Stimulated activated CD8-positive, alpha-beta memory T cell treated with anti-CD3 and anti-CD28 coated beads, Interleukin-12 subunit alpha, Interleukin-12 subunit beta, amount 100 ng/mL, for 24 hours (primary cell): ENCODE data around the gene MBTD1.
"Not testable (repeated sequence)": the region's sequence is repeated elsewhere in the genome, so short reads cannot be mapped to it uniquely, and the experiment has no call there.

ENCODE experiments used
- DNase-seq: peaks from one replicate; pipeline ENCODE4 v3.0.0-alpha.2; 2020; ENCODE audit errors: extremely low read depth

MBTD1 gene

DNA sequence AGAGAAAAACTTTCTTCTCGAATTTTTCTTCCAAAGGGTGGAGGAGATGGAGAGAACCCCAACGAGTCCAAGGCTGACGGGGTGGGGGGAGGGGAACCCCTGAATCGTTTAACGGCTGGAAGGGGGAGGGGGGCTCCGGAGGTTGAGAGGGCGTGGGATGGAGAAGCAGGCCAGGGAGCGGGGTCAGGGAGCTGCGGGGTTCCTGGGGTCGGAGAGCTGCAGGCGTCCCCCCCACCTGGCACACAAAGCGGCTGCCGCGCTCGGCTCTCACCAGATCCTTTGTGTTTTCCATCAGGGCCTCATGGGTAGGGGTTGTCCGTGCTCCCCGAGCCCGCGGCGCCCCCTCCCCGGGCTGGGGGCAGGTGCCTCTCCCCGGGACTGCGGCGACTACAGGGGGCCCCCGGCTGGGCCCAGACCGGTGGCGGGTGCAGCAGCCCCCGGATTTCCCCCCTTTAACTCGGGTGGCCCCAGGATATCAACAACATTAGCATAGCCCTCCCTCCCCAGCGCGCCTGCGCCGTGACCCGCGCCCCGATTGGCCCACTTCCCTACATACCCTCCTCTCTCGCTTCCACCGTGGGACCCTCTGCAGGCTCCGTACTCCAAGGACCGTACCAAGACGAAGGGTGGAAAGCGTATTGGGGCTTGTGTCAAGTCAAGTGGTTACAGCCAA is at the start of gene MBTD1:
Gene MBTD1, minus strand, starts transcription at position 486 of the 673 bp plus-strand sequence. CDS start 34,888 bp downstream, outside the sequence.
- DNase-seq: peak; percentile 87

DNA sequence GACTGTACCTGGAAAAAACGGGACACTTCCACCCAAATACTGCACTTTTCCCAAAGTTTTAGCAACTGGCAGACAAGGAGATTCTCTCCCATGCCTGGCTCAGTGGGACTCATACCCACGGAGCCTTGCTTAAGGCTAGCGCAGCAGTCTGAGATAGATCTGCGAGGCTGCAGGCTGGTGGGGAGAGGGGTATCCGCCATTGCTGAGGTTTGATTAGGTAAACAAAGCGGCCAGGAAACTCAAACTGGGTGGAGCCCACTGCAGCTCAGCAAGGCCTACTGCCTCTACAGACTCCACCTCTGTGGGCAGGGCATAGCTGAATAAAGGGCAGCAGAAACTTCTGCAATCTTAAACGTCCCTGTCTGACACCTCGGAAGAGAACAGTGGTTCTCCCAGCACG is 45.3 kb upstream of the MBTD1 start:
- DNase-seq: no peak

DNA sequence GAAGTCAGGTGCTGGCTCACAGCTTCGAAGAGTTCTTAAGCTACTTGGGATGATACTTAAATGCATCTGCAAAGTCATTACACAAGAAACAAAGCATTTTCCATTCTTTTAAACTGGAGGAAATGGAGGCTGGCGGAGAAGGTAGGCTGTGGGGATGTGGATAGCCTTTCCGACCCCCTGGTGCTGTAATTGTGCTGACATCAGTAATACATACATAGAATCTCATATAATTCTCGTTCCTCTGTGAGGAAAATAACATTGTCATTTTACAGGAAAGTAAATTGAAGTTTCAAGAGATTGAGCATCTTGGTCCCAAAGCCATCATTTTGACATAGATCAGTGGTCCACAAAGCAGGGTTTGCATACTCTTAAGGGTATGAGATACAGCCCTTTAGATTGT is 40.0 kb upstream of the MBTD1 start:
- DNase-seq: no peak

DNA sequence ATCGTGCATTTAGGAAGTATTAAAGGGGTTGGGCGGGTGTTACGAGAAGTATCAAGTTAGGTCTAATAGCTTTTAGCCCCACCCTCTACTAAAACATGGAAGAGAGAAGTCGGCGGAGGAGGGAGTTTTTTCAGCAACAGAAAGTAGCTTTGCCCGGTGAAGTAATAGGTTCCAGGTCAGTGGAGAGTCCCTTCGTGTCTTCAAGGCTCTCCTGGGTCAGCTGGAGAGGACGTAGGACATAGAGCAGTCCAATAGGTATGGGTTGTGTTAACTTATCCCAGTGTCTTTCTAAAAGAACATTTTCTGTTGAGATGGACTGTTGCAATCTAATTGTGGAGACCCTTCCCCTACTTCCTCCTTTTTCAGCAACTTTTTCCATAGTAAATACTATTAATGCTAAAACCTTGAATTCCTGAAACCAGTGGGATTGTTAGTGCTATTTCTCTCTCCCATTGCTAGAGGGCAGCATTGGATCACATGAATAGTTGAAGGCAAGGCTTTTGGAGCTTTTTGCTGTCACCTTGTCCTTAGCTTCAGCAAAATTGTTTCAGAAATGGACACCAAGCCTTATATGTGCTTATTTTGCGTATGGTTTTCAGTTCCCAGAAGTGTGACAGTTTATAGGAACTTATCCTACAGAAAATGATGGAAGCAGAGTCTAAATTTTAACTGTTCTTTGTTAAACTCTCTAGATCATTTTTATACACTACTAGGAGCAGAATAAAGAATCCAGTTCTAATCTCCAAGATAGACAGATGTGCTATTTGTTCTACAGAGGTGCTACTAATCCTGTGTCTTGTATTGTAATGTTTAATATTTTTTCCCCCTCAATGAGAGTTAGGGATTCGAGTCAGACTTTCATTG is 38.9 kb upstream of the MBTD1 start:
- no peak for DNase-seq

DNA sequence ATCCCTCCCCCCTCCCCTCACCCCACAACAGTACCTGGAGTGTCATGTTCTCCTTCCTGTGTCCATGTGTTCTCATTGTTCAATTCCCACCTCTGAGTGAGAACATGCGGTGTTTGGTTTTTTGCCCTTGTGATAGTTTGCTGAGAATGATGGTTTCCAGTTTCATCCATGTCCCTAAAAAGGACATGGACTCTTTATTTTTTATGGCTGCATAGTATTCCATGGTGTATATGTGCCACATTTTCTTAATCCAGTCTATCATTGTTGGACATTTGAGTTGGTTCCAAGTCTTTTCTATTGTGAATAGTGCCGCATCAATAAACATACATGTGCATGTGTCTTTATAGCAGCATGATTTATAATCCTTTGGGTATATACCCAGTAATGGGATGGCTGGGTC is 34.5 kb upstream of the MBTD1 start:
- DNase-seq: not testable (repeated sequence)

DNA sequence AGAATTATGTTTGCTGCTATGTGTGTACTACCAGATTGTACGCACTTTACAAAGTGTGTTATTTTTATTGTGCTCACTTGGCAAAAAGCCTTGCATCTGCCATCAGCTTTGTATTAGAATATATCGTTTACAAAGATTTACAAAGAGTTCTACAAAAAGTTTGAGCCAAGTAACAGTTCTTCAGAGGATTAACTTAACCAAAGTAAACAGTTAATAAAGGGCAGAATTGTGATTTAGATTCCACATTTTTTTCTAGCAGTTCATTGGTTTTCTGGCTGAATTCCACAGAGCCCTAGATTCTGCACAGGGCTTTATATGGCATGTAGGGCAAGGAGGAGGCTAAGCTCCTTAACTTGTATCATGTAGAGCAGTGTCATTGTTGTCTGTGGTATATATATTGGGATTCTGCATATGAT is 29.9 kb upstream of the MBTD1 start:
- DNase-seq: no peak

DNA sequence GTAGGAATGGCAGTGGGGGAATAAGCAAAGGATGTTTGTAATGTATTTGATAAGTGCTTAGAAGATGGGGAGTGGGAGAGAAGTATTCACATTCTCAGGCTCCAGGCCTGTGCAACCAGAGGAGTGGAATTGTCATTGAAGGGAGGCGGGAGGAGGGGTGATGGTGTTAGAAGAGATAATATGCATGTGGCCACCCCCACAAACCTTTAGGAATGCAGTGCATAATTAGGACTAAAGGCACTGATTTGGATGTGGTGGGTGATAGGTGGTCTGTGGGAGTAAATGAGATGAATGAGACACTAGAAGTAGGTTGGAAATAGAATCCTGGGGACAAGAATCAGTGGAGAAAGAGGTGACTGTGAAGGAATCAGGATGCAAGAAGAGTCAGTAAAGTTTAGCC is 27.6 kb upstream of the MBTD1 start:
- no peak for DNase-seq

DNA sequence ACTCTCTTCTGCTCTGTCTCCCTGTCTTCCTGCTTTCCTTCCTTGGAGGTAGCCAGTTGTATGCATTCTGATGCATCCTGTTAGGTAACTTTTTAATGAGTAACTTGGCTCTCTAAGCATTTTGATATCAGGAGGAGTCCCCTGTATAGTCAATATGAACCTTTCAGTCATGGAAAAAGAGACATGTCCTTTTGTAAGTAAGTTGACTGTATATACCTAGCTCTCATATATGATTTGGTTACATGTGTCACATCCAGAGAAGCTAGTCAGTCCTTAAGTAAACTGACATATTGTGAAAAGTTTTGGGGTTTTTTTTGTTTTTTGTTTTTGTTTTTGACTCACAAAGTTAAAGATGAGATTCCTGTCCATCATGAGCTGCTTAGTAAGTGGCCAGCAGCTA is 19.3 kb upstream of the MBTD1 start:
- no peak for DNase-seq

DNA sequence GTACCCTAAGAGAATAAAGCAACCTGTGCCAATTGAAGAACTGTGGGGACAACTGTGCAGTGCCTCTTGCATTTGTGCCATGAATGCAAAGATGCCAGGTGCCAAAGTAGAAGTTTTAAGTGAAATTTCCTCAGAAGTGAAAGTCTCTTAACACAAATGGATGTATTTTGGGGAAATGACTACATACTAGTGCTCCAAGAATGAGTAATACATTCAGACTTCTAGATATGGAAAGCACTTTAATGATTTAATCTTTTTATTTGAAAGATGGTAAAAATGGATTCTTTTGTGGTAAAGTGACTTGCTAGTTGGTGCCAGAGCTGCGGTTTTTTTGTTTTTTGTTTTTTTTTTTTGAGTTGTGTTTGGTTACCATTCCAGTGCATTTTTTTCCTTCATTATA is 15.5 kb upstream of the MBTD1 start:
- DNase-seq: no peak

DNA sequence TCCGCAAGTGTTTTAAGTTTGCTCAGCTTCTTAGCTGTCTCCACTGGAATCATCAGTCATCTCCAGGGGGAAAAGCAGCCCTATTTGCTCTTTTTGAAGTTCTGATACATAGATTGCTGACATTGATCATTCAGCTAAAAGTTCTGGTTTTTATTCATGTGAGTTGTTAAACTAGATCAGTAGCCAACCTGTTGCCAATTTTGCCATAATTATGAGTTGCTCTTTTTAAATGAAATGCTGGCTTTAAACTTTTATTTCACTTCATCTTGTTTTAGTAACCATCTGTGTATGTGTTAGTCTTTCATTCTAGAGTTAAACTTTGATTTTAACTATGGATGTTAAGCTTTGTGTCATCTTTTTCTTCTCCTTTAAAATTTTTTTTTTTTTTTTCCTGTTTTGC is 13.0 kb upstream of the MBTD1 start:
- DNase-seq: no peak

DNA sequence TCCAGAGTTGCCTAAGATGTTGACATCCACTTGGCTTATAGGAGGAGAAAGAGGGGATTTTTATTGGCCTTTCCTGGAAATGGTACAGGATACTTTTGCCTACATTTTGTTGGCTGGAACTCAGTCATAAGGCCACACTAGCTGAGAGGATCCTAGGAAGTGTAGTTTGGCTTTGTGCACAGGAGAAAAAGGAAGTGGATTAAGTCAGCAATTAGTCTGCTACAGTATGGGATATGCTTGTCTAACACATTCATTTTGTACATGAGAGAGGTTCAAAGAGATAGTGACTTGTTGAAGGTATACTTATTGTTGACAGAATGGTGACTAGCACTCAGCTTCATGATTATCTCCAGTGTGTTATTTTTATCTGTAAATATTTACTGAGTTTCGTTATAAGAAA is 10.8 kb upstream of the MBTD1 start:
- no peak for DNase-seq

DNA sequence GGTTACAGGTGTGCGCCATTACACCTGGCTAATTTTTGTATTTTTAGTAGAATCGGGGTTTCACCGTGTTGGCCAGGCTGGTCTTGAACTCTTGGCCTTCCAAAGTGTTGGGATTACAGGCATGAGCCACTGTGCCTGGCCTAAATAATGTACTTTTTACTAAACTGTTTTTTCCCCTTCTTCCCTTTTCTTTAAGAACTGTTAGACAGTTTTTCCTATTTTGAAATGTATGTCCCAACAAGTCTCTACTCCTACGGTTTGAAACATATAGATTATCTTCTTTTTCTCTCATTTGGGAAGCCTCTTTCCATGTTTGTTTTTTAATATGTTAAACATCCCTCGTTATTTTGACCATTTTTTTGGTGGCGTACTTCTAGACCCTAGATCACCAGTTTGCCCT is 10.1 kb upstream of the MBTD1 start:
- no peak for DNase-seq

DNA sequence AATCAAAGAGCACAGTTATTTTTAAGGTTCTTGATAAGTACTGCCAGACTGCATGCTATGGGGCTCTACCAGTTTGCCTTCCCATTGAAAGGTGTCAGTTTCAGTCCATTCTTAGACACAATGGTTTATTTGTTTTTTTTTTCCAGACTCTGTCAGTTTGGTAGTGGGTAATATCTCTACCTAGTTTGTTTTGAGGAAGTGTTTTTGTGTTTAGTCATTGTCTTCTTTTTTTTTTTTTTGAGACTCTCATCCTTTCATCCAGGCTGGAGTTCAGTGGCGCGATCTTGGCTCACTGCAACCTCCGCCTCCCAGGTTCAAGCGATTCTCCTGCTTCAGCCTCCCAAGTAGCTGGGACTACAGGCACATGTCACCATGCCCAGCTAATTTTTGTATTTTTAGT is 4.6 kb upstream of the MBTD1 start:
- DNase-seq: not testable (repeated sequence)

DNA sequence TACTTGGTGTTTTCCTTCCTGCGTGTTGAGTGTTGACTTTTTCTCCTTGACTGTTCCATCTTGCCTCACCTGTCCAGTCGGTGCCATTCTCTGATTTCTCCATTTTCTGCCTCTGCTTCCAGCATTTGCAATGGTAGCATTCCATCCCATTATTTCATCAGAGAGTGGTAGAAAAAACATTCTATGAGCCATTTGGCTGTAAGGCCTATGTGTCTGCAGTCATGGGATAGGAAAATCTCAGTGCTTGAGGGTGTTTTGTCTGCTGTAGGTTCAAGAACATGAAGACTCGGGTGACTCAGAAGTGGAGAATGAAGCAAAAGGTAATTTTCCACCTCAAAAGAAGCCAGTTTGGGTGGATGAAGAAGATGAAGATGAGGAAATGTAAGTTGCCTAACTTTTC is 3.2 kb upstream of the MBTD1 start:
- DNase-seq: no peak

DNA sequence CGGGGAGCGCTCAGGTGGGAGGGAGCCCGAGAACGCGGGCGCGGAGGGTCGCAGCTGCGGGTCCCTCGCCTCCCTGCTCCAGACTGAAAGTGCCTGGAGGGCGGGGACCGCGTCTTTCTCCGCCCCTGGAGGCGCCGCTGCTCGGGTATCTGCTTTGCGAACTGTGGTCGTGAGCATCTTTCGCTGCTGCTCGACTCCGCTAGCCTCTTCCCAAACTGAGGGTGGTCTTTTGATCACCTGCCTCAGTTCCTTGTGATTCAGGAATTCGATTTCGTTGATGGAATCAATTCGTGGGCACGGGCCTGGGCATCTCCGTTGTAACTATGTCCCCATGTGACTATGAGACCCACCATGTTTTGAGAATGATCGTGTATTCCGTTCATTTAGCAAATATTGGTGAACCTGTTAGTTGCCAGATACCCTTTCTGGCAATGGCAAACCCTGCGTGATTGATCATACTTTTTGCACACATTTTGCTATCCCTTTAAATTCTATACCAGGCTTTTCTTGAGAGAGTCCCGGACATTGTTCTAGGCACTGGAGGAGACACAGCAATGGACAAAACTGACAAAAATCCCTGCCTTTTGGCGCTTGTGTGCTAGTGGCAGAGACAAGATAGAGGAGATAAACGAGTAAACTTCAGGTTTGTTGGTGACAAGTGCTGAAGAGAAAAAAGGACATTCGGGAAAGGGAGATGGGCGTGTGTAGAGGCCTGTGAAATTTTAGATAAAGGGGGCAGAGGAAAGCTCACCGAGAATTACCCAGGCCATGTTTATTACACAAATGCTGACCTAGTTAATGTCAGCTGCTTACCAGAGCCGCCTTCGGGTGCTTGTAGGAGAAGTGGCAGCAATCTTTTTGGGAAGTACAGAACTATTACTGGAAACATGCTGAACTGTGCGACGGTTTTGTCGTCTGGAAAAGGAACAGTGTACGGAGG is 1.4 kb upstream of the MBTD1 start:
- DNase-seq: no peak

DNA sequence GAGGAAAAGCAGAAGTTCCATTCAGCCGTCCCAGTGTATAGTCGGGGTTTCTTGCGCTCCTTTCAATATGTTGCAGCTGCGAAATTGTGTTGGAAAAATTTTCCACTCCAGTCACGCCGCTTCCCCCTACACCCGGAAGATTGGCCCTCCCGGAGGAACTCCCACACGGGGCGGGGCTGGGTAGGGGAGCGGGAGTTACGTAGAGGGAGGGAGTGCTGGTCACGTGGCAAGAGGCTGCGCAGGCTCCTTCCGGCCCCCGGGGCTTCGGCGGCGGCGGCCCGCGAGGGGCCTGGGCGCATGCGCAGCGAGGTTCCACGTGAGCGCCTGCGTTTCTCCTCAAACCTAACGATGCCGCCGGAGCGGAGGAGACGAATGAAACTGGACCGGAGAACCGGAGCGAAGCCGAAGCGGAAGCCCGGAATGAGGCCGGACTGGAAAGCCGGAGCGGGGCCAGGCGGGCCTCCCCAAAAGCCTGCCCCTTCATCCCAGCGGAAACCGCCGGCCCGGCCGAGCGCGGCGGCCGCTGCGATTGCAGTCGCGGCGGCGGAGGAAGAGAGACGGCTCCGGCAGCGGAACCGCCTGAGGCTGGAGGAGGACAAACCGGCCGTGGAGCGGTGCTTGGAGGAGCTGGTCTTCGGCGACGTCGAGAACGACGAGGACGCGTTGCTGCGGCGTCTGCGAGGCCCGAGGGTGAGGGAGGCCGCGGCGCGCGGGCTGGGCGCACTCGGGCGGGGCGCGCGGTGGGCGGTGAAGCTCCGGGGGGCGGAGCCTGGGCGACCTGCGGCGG is 581 bp upstream of the MBTD1 start, which contains the start of gene UTP18:
Gene UTP18, plus strand, starts transcription at position 310 of the 787 bp plus-strand sequence. Its CDS starts 39 bp downstream, at position 349.
- DNase-seq: peak; percentile 94

DNA sequence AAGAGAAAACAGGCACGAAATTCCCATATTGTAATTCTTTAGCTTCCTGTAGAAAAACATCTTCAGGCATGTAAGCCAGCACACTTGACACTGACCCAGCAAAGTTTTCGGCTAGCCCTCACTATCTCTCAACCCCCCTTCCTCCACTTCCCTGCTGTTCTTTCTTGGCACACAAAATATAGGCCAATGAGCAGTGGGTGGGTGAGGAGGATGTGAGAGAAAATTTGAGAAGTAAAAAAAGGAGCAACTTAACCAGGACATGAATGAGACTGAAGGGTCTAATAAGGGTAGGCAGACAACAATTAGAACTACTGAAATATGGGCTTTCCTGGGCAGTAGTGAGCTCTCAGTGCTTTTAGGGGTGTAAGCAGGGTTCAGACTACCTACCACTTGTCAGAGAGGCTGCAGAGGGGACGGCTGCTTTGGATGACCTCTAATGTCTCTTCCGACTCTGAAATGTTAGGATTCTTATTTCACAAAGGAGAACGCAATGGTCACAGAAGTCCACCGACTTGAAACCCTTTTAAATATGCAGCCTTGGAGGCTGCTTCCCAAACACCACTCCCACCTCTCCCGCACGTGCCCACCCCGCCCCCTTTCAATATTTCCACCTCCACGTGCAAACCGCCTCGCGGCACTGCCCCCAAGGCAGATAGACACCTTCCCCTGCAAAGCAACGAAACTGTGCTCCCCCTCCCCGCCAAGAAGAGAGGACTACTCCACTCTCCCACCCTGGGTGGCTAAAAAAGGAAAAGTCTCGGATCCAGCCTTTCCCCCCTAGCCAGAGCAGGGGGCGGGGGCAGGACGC is 889 bp downstream of the MBTD1 start:
- no peak for DNase-seq

DNA sequence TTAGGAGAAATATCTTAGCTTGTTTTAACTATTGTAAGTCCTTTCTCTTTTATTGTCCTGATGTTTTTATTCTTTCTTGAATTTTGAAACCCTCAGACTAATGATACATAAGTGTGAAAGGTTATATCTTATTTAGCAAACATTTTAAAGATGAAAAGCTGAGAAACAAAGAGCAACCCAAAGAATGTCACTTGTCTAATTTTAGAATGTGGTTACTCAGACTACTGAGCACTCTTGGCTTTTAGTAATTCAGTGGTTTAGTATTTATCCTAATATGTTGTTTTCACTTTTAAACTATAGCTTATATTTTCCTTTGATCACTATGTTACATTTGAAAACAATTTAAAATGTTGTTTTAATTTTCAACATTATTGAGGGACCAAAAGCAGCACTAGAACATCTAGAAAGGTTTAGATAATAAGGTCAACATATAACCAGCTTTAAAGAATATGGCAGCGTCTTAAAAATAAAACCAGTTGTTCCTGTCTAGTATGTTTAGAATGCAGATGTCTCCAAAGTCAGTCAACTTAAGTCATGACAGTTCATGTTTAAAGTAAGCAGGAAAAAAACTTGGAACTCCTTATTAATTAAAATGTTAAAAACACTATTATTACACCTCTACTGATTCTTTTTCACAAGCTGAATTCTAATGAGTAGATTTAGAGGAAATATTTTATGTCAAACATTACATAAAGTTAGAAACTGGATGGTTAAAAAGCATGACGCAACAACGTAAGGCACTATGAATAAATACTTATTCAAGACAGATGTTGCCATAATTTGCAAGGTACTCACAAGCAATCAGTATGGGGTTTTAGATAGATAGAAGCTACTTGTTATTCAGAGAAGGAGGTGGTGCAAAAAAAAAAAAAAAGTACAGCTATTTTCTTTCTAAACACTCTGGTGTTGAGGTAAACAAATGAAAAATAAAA is 2.4 kb downstream of the MBTD1 start:
- DNase-seq: no peak

DNA sequence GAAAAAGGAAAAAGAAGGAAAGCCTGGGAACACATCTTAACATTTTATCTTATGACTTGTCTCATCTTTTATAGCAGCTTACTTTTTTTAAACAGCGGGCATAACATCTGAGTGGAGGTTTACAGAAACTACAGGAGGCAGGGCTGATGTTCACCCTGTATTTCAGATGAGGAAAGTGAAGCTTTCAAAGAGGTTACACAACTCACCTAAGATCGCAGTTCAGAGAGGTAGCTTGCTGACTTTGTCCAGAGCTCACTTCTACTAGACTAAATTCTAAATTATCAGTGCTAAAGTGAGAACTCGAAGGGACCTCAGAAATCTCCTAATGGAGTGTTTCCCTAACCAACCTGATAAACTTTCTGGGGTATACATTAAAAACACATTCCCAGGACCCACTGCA is 3.7 kb downstream of the MBTD1 start:
- DNase-seq: no peak
